Adrenal gland (tissue), 12 donors: Measurements from ENCODE around the gene KIAA1671. TPM values are rescaled to one million over a fixed set of nuclear protein-coding genes. Genes with fewer than 3 reads are reported as not detected.
"Not testable (repeated sequence)": the region's sequence is repeated elsewhere in the genome, so short reads cannot be mapped to it uniquely, and the experiment has no call there.

Experiments
- DNase-seq, 7 donors: peaks; one replicate each; pipeline ENCODE4 v3.0.0-alpha.2; 2019 to 2020
- H3K27ac ChIP-seq, 5 donors: fragments of 200-600 bp; sonication (generic) in 4 of 5; 1 replicate in 3 of 5; 2 replicates in 2 of 5; pipeline versions ENCODE4 v1.5.1 to v1.8.0; 2016 to 2020; ENCODE audit warnings: mild to moderate bottlenecking in 1 of 5
- H3K27me3 ChIP-seq: fragments of 200-600 bp; 2 replicates; pipeline ENCODE4 v1.8.0; 2021
- H3K36me3 ChIP-seq, 2 donors: fragments of 200-600 bp; replicated peaks in 1 of 2; 1 replicate in 1 of 2; 2 replicates in 1 of 2; pipeline versions ENCODE4 v1.5.1 to v1.8.0; 2018 to 2022
- H3K4me1 ChIP-seq, 2 donors: fragments of 200-600 bp; replicated peaks in 1 of 2; 1 replicate in 1 of 2; 2 replicates in 1 of 2; pipeline versions ENCODE4 v1.5.1 to v1.8.0; 2018 to 2021
- H3K4me3 ChIP-seq, 4 donors: fragments of 200-600 bp; sonication (generic) in 3 of 4; one replicate each; pipeline ENCODE4 v1.5.1; 2016 to 2018
- H3K9me3 ChIP-seq, 3 donors: fragments of 200-600 bp; sonication (generic) in 1 of 3; replicated peaks in 1 of 3; 1 replicate in 2 of 3; 2 replicates in 1 of 3; pipeline versions ENCODE4 v1.5.1 to v1.8.0; 2016 to 2021
- POLR2A ChIP-seq, 2 donors: fragments of 450-650 bp; IDR thresholded peaks; one replicate each; pipeline ENCODE4 v1.6.1; 2017; ENCODE audit warnings: antibody characterized with exemption in 2 of 2, mild to moderate bottlenecking in 2 of 2, moderate library complexity in 1 of 2
- WGBS, 4 donors: extraction: QIAGEN DNeasy Blood & Tissue Kit in 2 of 4; methylation state at CpG; one replicate each; pipeline versions ENCODE4 v1.1.5 to v1.1.7; 2013 to 2017; 5-methylcytosine and 5-hydroxymethylcytosine counted together
- intact Hi-C, 2 donors: fragments of 100-400 bp; cut with DNase I; formaldehyde crosslinking; loops; one replicate each; pipeline versions ENCODE4 v1.14.1 to v1.15.0; 2022 to 2023
- polyA plus RNA-seq, 3 donors: library from polyadenylated mRNA; stranded (reverse); fragments of 200-250 nt in 2 of 3; fragments of 350-450 nt in 1 of 3; fragmentation: Illumina TruSeq in 1 of 3; extraction: RNeasy Lipid Tissue Mini Kit (QIAGEN cat#74804) in 1 of 3; gene quantifications; one replicate each; pipeline ENCODE4 v1.2.3, GENCODE V29; 2013 to 2014
- total RNA-seq, 9 donors: library from RNA; depleted of rRNA in 4 of 9; stranded (reverse); fragments of >200 nt in 4 of 9; fragments of 120-200 nt in 1 of 9; fragmentation: NEBNext Ultra II Directional in 1 of 9; extraction: Animal tissue kit (Norgen Biotek cat#: 25700) in 1 of 9; gene quantifications; one replicate each; pipeline versions ENCODE4 v1.1.0 to v1.2.4, GENCODE V29; 2013 to 2023
- TF ChIP-seq, protein P1 (sequence below), 6 experiments: fragments of 450-650 bp in 4 of 6; fragments of 200-600 bp in 2 of 6; sonication (generic) in 1 of 6; IDR thresholded peaks; 1 replicate in 5 of 6; 2 replicates in 1 of 6; pipeline versions ENCODE4 v1.5.1 to v1.8.0; 2016 to 2021; ENCODE audit warnings: antibody characterized with exemption in 6 of 6, mild to moderate bottlenecking in 2 of 6, moderate library complexity in 1 of 6
- donor health status: healthy with polysubstance abuse.
- donor health status: Bipolar disorder and iron deficiency.
- donor health status: DM: yes; HTN: yes; CAD: no.
- donor health status: DM: no; HTN: no; CAD: no.
- donor health status: DM: no; HTN: no; CAD: no.
- donor health status: DM: yes; HTN: yes; CAD: no.

The KIAA1671 gene
- total and polyA plus RNA-seq, 12 donors: 5.3 to 71.0 (median 45.8) TPM

DNA sequence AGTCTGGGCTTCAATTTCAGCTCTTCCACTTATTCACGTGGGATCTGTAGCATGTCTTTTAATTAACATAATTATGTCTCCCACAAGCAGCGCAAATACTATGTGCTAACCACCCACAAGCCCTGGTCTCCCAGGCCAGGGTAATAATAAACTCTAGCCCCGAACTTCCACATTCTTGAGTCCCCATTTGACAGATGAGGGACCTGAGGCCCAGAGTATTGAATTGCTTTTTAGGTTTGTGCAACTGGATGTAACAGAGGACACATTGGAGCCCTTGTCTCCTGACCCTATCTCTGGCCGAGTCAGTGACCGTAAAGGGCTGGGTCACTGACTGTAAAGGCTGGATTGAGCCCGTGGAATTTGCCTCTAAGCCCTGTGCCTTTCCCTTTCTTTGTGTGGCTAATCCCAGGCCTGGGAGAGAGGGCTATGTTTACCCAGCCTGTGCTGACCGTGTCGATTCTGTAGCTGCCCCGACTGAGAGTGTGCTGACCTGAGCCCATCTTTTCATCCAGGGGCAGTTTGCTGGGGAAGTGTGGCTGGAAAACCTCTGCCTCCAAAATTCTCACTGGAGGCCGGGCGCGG is 270.8 kb downstream of the KIAA1671 start:
- DNase-seq: no peak
- TF ChIP-seq, protein P1, sequence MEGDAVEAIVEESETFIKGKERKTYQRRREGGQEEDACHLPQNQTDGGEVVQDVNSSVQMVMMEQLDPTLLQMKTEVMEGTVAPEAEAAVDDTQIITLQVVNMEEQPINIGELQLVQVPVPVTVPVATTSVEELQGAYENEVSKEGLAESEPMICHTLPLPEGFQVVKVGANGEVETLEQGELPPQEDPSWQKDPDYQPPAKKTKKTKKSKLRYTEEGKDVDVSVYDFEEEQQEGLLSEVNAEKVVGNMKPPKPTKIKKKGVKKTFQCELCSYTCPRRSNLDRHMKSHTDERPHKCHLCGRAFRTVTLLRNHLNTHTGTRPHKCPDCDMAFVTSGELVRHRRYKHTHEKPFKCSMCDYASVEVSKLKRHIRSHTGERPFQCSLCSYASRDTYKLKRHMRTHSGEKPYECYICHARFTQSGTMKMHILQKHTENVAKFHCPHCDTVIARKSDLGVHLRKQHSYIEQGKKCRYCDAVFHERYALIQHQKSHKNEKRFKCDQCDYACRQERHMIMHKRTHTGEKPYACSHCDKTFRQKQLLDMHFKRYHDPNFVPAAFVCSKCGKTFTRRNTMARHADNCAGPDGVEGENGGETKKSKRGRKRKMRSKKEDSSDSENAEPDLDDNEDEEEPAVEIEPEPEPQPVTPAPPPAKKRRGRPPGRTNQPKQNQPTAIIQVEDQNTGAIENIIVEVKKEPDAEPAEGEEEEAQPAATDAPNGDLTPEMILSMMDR (IDR thresholded peaks at IDR 0.05): no peak
- no peak for TF ChIP-seq POLR2A (IDR thresholded peaks at IDR 0.05)
- 74 to 95% (median 84%) methylated on average over 6 to 12 of the region's 12 CpGs for WGBS, 4 donors
- Histone ChIP-seq H3K27ac (no peak overlapping the region), H3K4me1 (no peaks in the 10 kb centered on the region), H3K9me3 (no peaks in the 10 kb centered on the region), H3K27me3 (no peaks in the 10 kb centered on the region), H3K36me3 (no peaks in the 10 kb centered on the region), H3K4me3 (no peak overlapping the region)
- intact Hi-C loops: no loop called here

DNA sequence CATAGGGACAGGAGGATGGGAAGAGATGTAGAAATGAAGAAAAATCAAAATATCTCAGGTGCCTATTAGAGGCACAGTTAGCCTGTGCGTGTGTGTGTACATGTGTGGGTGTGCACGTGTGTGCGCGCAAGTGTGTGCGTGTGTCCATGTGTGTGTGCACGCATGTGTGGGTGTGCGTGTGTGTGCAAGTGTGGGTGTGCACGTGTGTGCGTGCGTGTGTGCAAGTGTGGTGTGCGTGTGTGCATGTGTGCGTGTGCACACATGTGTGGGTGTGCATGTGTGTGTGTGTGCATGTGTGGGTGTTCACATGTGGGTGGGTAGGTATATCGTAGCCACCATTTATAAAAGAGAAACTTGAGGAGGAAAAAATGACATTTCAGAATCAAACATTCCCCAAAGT is 276.3 kb downstream of the KIAA1671 start:
- no peak for TF ChIP-seq POLR2A (IDR thresholded peaks at IDR 0.05)
- TF ChIP-seq, protein P1 (IDR thresholded peaks at IDR 0.05): no peak
- Histone ChIP-seq H3K27ac (no peak overlapping the region), H3K27me3 (no peaks in the 10 kb centered on the region), H3K4me1 (no peaks in the 10 kb centered on the region), H3K36me3 (no peaks in the 10 kb centered on the region), H3K9me3 (no peaks in the 10 kb centered on the region), H3K4me3 (no peak overlapping the region)
- intact Hi-C loops: no loop called here
- no peak for DNase-seq
- 82 to 94% (median 89%) methylated on average over 13 of the region's 13 CpGs for WGBS, 4 donors

DNA sequence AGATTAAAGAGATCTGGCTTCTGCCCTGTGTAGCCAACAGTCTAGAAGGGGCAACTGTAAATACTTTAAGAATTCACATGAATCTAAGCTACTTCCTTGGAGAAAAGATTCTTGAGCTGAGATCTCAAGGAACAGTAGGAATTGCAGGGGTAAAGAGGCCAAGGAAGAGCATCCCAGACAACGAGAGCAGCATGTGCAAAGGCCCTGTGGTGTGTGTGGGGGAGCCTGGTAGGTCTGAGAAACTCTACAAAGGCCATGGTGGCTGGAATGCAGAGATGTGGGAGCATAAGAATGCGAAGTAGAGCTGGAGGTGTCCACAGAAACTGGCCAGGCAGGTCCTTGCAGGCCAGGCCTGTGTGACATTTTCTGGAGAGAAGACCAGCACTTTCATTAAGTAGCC is 278.2 kb downstream of the KIAA1671 start:
- H3K27me3 ChIP-seq, H3K9me3 ChIP-seq, H3K36me3 ChIP-seq, H3K4me3 ChIP-seq, H3K27ac ChIP-seq, DNase-seq, intact Hi-C loops, H3K4me1 ChIP-seq: not testable (repeated sequence)
- 89 to 95% (median 91%) methylated on average over 2 of the region's 2 CpGs for WGBS, 4 donors

DNA sequence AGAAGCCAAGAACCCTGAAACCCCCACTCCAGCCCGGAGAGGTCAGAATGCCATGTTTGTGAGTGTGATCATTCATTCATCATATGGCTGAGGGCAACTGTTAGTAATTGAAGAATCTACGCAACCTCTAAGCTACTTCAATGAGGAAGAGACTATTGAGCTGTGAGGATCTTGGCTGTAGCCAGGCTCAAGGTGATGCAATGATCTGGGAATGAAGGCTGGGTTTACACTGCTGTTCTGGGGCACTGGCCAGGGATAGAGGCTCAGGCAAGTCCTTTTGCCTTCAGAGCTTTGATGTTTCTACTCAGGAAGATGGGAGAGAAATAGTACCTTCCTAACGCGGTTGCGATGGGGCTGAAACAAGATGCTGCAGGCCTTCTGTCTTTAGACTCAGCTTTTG is 279.8 kb downstream of the KIAA1671 start:
- Histone ChIP-seq H3K27me3 (no peaks in the 10 kb centered on the region), H3K36me3 (no peaks in the 10 kb centered on the region), H3K4me3 (no peak overlapping the region), H3K4me1 (peaks cover 0 to 7% of the 10 kb centered on the region in 2 donors), H3K27ac (no peak overlapping the region), H3K9me3 (no peaks in the 10 kb centered on the region)
- intact Hi-C loops: no loop called here
- no peak for TF ChIP-seq POLR2A (IDR thresholded peaks at IDR 0.05)
- TF ChIP-seq, protein P1 (IDR thresholded peaks at IDR 0.05): no peak
- no peak for DNase-seq
- WGBS, 4 donors: 63 to 90% (median 86%) methylated on average over 4 to 5 of the region's 5 CpGs

DNA sequence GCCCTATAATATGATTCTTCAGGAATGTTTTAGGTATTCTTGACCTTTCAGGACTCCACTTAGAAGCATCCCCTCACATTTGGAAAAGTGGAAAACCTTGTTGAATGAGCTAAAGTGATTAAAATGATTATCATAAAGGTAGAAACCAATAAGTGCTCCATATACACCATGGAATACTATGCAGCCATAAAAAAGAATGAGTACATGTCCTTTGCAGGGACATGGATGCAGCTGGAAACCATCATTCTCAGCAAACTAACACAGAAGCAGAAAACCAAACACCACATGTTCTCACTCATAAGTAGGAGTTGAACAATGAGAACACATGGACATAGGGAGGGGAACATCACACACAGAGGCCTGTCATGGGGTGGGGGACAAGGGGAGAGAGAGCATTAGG is 281.2 kb downstream of the KIAA1671 start:
- H3K4me1 ChIP-seq, H3K4me3 ChIP-seq, H3K27ac ChIP-seq, DNase-seq, intact Hi-C loops, H3K9me3 ChIP-seq, H3K27me3 ChIP-seq, H3K36me3 ChIP-seq: not testable (repeated sequence)
